Measurements from ENCODE around the gene BPGM.
A peak's percentile ranks its signal among the peaks of the same experiment; 100 is the strongest.

Gene BPGM

GRCh38 chr7:134646425-134647305 is at the start of gene BPGM:
BPGM (plus strand) TSS chr7:134646853; CDS start chr7:134661508, 14,655 bp downstream.
- DNase-seq (ENCODE audit: low read depth in 1 of 2, low spot score in 1 of 2), result peak; percentile 84 to 98

- no peak for DNase-seq (ENCODE audit: low read depth in 1 of 2, low spot score in 1 of 2)
Observed at GRCh38 chr7:134599371-134599770, 47.3 kb upstream of the BPGM start.

GRCh38 chr7:134601459-134601858 is 45.2 kb upstream of the BPGM start:
- no peak for DNase-seq (ENCODE audit: low read depth in 1 of 2, low spot score in 1 of 2)

GRCh38 chr7:134602881-134603451 is 43.7 kb upstream of the BPGM start:
- DNase-seq (ENCODE audit: low read depth in 1 of 2, low spot score in 1 of 2), result no peak

GRCh38 chr7:134605978-134606923 is 40.4 kb upstream of the BPGM start:
- peak; percentile 13 to 35 for DNase-seq (ENCODE audit: low read depth in 1 of 2, low spot score in 1 of 2)

GRCh38 chr7:134611611-134612151 is 35.0 kb upstream of the BPGM start:
- no peak for DNase-seq (ENCODE audit: low read depth in 1 of 2, low spot score in 1 of 2)

GRCh38 chr7:134612197-134612596 is 34.5 kb upstream of the BPGM start:
- DNase-seq (ENCODE audit: low read depth in 1 of 2, low spot score in 1 of 2), result no peak

- DNase-seq (ENCODE audit: low read depth in 1 of 2, low spot score in 1 of 2), result no peak
Observed at GRCh38 chr7:134613623-134614347, 32.9 kb upstream of the BPGM start.

- no peak for DNase-seq (ENCODE audit: low read depth in 1 of 2, low spot score in 1 of 2)
Observed at GRCh38 chr7:134616611-134617010, 30.0 kb upstream of the BPGM start.

GRCh38 chr7:134618756-134619530 is 27.7 kb upstream of the BPGM start:
- no peak for DNase-seq (ENCODE audit: low read depth in 1 of 2, low spot score in 1 of 2)

- DNase-seq (ENCODE audit: low read depth in 1 of 2, low spot score in 1 of 2), result no peak
Observed at GRCh38 chr7:134619627-134620331, 26.9 kb upstream of the BPGM start.

GRCh38 chr7:134622303-134622995 is 24.2 kb upstream of the BPGM start:
- DNase-seq (ENCODE audit: low read depth in 1 of 2, low spot score in 1 of 2), result no peak

GRCh38 chr7:134623193-134623592 is 23.5 kb upstream of the BPGM start:
- DNase-seq (ENCODE audit: low read depth in 1 of 2, low spot score in 1 of 2), result no peak

- no peak for DNase-seq (ENCODE audit: low read depth in 1 of 2, low spot score in 1 of 2)
Observed at GRCh38 chr7:134625550-134625949, 21.1 kb upstream of the BPGM start.

GRCh38 chr7:134627109-134627774 is 19.4 kb upstream of the BPGM start:
- DNase-seq (ENCODE audit: low read depth in 1 of 2, low spot score in 1 of 2), result no peak

- no peak for DNase-seq (ENCODE audit: low read depth in 1 of 2, low spot score in 1 of 2)
Observed at GRCh38 chr7:134627775-134628153, 18.9 kb upstream of the BPGM start.

GRCh38 chr7:134629445-134629844 is 17.2 kb upstream of the BPGM start:
- no peak for DNase-seq (ENCODE audit: low read depth in 1 of 2, low spot score in 1 of 2)

- no peak for DNase-seq (ENCODE audit: low read depth in 1 of 2, low spot score in 1 of 2)
Observed at GRCh38 chr7:134630237-134630636, 16.4 kb upstream of the BPGM start.
